ENCODE data around the gene RESP18. TPM values are rescaled to one million over a fixed set of nuclear protein-coding genes. Genes with fewer than 3 reads are reported as not detected.

The RESP18 gene
- total RNA-seq, 2 donors from 2014 or later, result not detected

- Histone ChIP-seq H3K36me3 (replicated peaks in 1 of 2; ENCODE audit: insufficient read depth in 1 of 2, low read depth in 2 of 2) (no peaks in the 10 kb centered on the region), H3K27ac (no peak overlapping the region), H3K27me3 (peaks cover 0 to 12% of the 10 kb centered on the region in 2 donors), H3K4me1 (peaks cover 11% of the 10 kb centered on the region), H3K4me3 (no peak overlapping the region), H3K9me3 (no peaks in the 10 kb centered on the region)
- TF ChIP-seq CTCF (IDR thresholded peaks at IDR 0.05) (no peak), POLR2A (IDR thresholded peaks at IDR 0.05) (no peak)
- intact Hi-C loops (cut with DNase I), result no loop called here
- ATAC-seq, result no peak
- WGBS, 2 donors, result 1 to 3% methylated on average over 34 to 61 of the region's 66 CpGs
- peak in 3 of 4 donors; percentile 12 to 31 (median 21) for DNase-seq
Measured at GRCh38 chr2:219358170-219359075, 25.9 kb upstream of the RESP18 start.

- H3K36me3 ChIP-seq (replicated peaks in 1 of 2; ENCODE audit: insufficient read depth in 1 of 2, low read depth in 2 of 2), result no peaks in the 10 kb centered on the region
- H3K4me3 ChIP-seq, result no peak overlapping the region
- H3K4me1 ChIP-seq, result peaks cover 11% of the 10 kb centered on the region
- H3K9me3 ChIP-seq, result no peaks in the 10 kb centered on the region
- 36 to 44% methylated on average over 1 of the region's 1 CpG for WGBS, 2 donors
- DNase-seq (peak in 1 of 4 donors; percentile 35), ATAC-seq (no peak)
- TF ChIP-seq POLR2A (IDR thresholded peaks at IDR 0.05), result no peak
- no peak for TF ChIP-seq CTCF (IDR thresholded peaks at IDR 0.05)
- intact Hi-C loops (cut with DNase I), result no loop called here
- H3K27me3 ChIP-seq, result peaks cover 0 to 12% of the 10 kb centered on the region in 2 donors
- H3K27ac ChIP-seq, result no peak overlapping the region
Measured at GRCh38 chr2:219356834-219357233, 24.3 kb upstream of the RESP18 start.

- Histone ChIP-seq H3K4me3 (no peak overlapping the region), H3K4me1 (peaks cover 11% of the 10 kb centered on the region), H3K9me3 (no peaks in the 10 kb centered on the region), H3K27ac (no peak overlapping the region), H3K36me3 (replicated peaks in 1 of 2; ENCODE audit: insufficient read depth in 1 of 2, low read depth in 2 of 2) (no peaks in the 10 kb centered on the region), H3K27me3 (peaks cover 0 to 12% of the 10 kb centered on the region in 2 donors)
- DNase-seq, result no peak
- no peak for TF ChIP-seq CTCF (IDR thresholded peaks at IDR 0.05)
- TF ChIP-seq POLR2A (IDR thresholded peaks at IDR 0.05), result no peak
- intact Hi-C loops (cut with DNase I), result no loop called here
- 57 to 60% methylated on average over 4 of the region's 4 CpGs for WGBS, 2 donors
- no peak for ATAC-seq
Measured at GRCh38 chr2:219354582-219354981, 22.0 kb upstream of the RESP18 start.

DNA sequence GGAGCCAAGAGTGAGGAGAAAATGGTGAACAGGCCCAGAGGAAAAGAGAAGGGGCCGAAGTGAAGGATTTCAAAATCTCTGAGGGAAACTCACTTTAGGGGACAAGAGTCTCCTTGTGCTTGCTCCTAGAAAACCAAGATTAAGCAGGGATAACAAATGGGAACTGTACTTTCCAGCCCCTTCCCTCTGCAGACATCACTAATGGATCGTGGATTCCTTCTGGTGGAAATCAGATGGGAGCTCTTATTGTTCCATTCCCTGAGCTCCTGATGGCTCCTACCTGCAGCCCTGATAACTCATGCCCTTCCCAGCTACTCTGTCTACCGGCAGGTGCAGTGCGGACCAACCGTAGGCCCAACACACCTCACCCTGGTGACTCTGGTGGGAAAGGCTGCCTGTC, 20.6 kb upstream of the RESP18 start:
- ATAC-seq, result no peak
- Histone ChIP-seq H3K4me1 (peaks cover 3% of the 10 kb centered on the region), H3K27me3 (peaks cover 0 to 4% of the 10 kb centered on the region in 2 donors), H3K36me3 (replicated peaks in 1 of 2; ENCODE audit: insufficient read depth in 1 of 2, low read depth in 2 of 2) (no peaks in the 10 kb centered on the region), H3K27ac (no peak overlapping the region), H3K9me3 (no peaks in the 10 kb centered on the region), H3K4me3 (no peak overlapping the region)
- TF ChIP-seq CTCF (IDR thresholded peaks at IDR 0.05) (no peak), POLR2A (IDR thresholded peaks at IDR 0.05) (no peak)
- intact Hi-C loops (cut with DNase I), result no loop called here
- 65 to 83% methylated on average over 5 of the region's 5 CpGs for WGBS, 2 donors
- no peak for DNase-seq
